ENCODE results near the gene SMAD9. TPM values are rescaled to one million over a fixed set of nuclear protein-coding genes. Genes with fewer than 3 reads are reported as not detected.

The SMAD9 gene
- total RNA-seq, 1 experiment from 2014 or later = 1.1 TPM

GRCh38 chr13:36966404-36966803 lies 46.4 kb upstream of the SMAD9 start:
- H3K79me1 ChIP-seq (ENCODE audit: insufficient read depth, low read depth, low read length, poor library complexity, severe bottlenecking) = no peaks in the 10 kb centered on the region
- no peak overlapping the region for H3K14ac ChIP-seq (ENCODE audit: insufficient read depth, low read length)
- H3K4ac ChIP-seq (ENCODE audit: low read depth, low read length) = no peak overlapping the region
- H2BK20ac ChIP-seq (ENCODE audit: low read depth, low read length, poor library complexity, severe bottlenecking) = no peak overlapping the region
- no peak overlapping the region for H3K27ac ChIP-seq (ENCODE audit: insufficient read length, low read depth, low read length)
- H3K56ac ChIP-seq (ENCODE audit: insufficient read length, low read depth, low read length) = no peak overlapping the region
- H4K5ac ChIP-seq (ENCODE audit: insufficient read length, low read depth, low read length) = no peak overlapping the region
- Mint-ChIP-seq H3K9me3 (no peaks in the 10 kb centered on the region), H3K27ac (no peak overlapping the region), H3K27me3 (ENCODE audit: low read depth) (no peaks in the 10 kb centered on the region), H3K4me3 (no peak overlapping the region), H3K36me3 (ENCODE audit: insufficient read depth in 1 of 3, low read depth in 3 of 3) (peaks cover 15 to 47% (median 45%) of the 10 kb centered on the region in 3 experiments; a peak in 6 of 7 replicates), H3K4me1 (no peaks in the 10 kb centered on the region)
- no peaks in the 10 kb centered on the region for H3K4me1 ChIP-seq (ENCODE audit: insufficient read depth, low read length)
- no peak overlapping the region for H3K23ac ChIP-seq (ENCODE audit: insufficient read length, low read depth, low read length)
- H3K9ac ChIP-seq (ENCODE audit: extremely low read depth, insufficient read length, low read length) = no peak overlapping the region
- H2BK120ac ChIP-seq (ENCODE audit: low read depth, low read length, poor library complexity, severe bottlenecking) = no peak overlapping the region
- H4K91ac ChIP-seq (ENCODE audit: insufficient read length, low read depth, low read length) = no peak overlapping the region
- H2BK5ac ChIP-seq (ENCODE audit: insufficient read length, low read length) = no peak overlapping the region
- H4K8ac ChIP-seq (replicated peaks; ENCODE audit: insufficient read length, low read depth, low read length) = no peak overlapping the region
- no peak for DNase-seq
- no peaks in the 10 kb centered on the region for H3K23me2 ChIP-seq (ENCODE audit: insufficient read length, low read depth, low read length, poor library complexity, severe bottlenecking)
- H2AK5ac ChIP-seq (ENCODE audit: insufficient read length, low read length) = no peak overlapping the region
- H4K20me1 ChIP-seq (ENCODE audit: control insufficient read depth, insufficient read depth, insufficient read length) = no peaks in the 10 kb centered on the region
- H3K4me2 ChIP-seq (ENCODE audit: insufficient read depth, insufficient read length, low read length) = no peak overlapping the region
- WGBS (ENCODE audit: extremely low coverage, insufficient read length, low lambda C conversion rate) = no CpG with 5 or more reads among the region's 4 CpGs
- H3K9me3 ChIP-seq (ENCODE audit: control insufficient read depth, low read depth, low read length) = no peaks in the 10 kb centered on the region
- H3K79me2 ChIP-seq (ENCODE audit: insufficient read depth, low read length) = no peaks in the 10 kb centered on the region
- no peaks in the 10 kb centered on the region for H3K27me3 ChIP-seq (ENCODE audit: insufficient read depth, low read length)
- H3T11ph ChIP-seq (ENCODE audit: low read length) = no peak overlapping the region
- no peak overlapping the region for H2AFZ ChIP-seq (ENCODE audit: low read length)
- no peak overlapping the region for H3K18ac ChIP-seq (ENCODE audit: insufficient read length, low read depth, low read length)
- TF ChIP-seq CTCF (conservative IDR thresholded peaks at IDR 0.05) = no peak
- no peak overlapping the region for H2BK15ac ChIP-seq (ENCODE audit: low read depth, low read length)
- H2BK12ac ChIP-seq (ENCODE audit: insufficient read length, low read depth, low read length) = no peak overlapping the region
